HFFc6 (cell line): ENCODE results near the gene SRPK1. TPM values are rescaled to one million over a fixed set of nuclear protein-coding genes. Genes with fewer than 3 reads are reported as not detected.
A peak's percentile ranks its signal among the peaks of the same experiment; 100 is the strongest.
"Not testable (repeated sequence)": the region's sequence is repeated elsewhere in the genome, so short reads cannot be mapped to it uniquely, and the experiment has no call there.

ENCODE experiments used
- DNase-seq: peaks from one replicate; pipeline ENCODE4 v3.0.0-alpha.2; 2018
- H3K27ac Mint-ChIP-seq: 2 replicates; pipeline ENCODE4 v1.8.0; 2020; ENCODE audit warnings: mild to moderate bottlenecking, mixed read lengths
- H3K27me3 Mint-ChIP-seq: 2 replicates; pipeline ENCODE4 v1.8.0; 2021; ENCODE audit warnings: mild to moderate bottlenecking, moderate library complexity, mixed read lengths; ENCODE audit not compliant: insufficient read depth
- H3K36me3 Mint-ChIP-seq: 2 replicates; pipeline ENCODE4 v1.8.0; 2021; ENCODE audit warnings: low read depth, mixed read lengths
- H3K4me1 Mint-ChIP-seq: 2 replicates; pipeline ENCODE4 v1.8.0; 2020; ENCODE audit warnings: low read depth, mixed read lengths
- H3K4me3 Mint-ChIP-seq: 2 replicates; pipeline ENCODE4 v1.8.0; 2020; ENCODE audit warnings: mild to moderate bottlenecking, moderate library complexity, mixed read lengths
- H3K9me3 Mint-ChIP-seq: 2 replicates; pipeline ENCODE4 v1.8.0; 2020; ENCODE audit warnings: mild to moderate bottlenecking, mixed read lengths
- total RNA-seq, 6 experiments: library from RNA; stranded (reverse); fragmentation: NEBNext Ultra II Directional; extraction: Animal tissue kit (Norgen Biotek cat#: 25700); gene quantifications; 2 replicates in 1 of 6; 3 replicates in 5 of 6; pipeline ENCODE4 v1.2.3, GENCODE V29; 2021
- TF ChIP-seq, protein P1 (sequence below): fragments of 200-600 bp; sonication (generic); IDR thresholded peaks from 2 replicates; pipeline ENCODE4 v1.5.0; 2021; ENCODE audit warnings: antibody characterized with exemption, mild to moderate bottlenecking

The SRPK1 gene
- total RNA-seq, 6 experiments from 2014 or later: 45.9 to 55.2 (median 48.3) TPM

DNA sequence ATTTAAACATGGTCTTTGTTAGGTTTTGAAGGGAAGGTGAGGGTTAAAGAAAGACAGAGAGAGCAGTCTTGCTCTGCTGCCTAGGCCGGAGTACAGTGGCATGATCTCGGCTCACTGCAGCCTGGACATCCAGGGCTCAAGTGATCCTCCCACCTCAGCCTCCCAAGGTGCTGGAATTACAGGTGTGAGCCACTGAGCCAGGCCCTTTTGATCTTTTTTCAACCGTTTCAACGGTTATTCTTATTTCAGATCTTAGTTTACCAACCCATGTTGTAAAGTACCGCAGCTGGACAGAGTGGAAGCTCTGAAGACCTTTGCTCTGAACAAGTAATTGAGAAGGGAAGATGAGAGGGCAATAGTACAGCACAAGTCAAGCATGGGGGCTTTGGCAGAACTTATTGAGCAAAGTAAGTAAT lies 1.2 kb upstream of the SRPK1 start:
- DNase-seq: no peak
- Mint-ChIP-seq H3K4me1 (peaks cover 48% of the 10 kb centered on the region), H3K27ac (no peak overlapping the region), H3K9me3 (no peaks in the 10 kb centered on the region), H3K27me3 (no peaks in the 10 kb centered on the region; the same call in 1 of the 2 replicates), H3K36me3 (peaks cover 13% of the 10 kb centered on the region; the same call in 1 of the 2 replicates), H3K4me3 (peak overlapping the region; percentile 95)
- TF ChIP-seq, protein P1, sequence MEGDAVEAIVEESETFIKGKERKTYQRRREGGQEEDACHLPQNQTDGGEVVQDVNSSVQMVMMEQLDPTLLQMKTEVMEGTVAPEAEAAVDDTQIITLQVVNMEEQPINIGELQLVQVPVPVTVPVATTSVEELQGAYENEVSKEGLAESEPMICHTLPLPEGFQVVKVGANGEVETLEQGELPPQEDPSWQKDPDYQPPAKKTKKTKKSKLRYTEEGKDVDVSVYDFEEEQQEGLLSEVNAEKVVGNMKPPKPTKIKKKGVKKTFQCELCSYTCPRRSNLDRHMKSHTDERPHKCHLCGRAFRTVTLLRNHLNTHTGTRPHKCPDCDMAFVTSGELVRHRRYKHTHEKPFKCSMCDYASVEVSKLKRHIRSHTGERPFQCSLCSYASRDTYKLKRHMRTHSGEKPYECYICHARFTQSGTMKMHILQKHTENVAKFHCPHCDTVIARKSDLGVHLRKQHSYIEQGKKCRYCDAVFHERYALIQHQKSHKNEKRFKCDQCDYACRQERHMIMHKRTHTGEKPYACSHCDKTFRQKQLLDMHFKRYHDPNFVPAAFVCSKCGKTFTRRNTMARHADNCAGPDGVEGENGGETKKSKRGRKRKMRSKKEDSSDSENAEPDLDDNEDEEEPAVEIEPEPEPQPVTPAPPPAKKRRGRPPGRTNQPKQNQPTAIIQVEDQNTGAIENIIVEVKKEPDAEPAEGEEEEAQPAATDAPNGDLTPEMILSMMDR: no peak

DNA sequence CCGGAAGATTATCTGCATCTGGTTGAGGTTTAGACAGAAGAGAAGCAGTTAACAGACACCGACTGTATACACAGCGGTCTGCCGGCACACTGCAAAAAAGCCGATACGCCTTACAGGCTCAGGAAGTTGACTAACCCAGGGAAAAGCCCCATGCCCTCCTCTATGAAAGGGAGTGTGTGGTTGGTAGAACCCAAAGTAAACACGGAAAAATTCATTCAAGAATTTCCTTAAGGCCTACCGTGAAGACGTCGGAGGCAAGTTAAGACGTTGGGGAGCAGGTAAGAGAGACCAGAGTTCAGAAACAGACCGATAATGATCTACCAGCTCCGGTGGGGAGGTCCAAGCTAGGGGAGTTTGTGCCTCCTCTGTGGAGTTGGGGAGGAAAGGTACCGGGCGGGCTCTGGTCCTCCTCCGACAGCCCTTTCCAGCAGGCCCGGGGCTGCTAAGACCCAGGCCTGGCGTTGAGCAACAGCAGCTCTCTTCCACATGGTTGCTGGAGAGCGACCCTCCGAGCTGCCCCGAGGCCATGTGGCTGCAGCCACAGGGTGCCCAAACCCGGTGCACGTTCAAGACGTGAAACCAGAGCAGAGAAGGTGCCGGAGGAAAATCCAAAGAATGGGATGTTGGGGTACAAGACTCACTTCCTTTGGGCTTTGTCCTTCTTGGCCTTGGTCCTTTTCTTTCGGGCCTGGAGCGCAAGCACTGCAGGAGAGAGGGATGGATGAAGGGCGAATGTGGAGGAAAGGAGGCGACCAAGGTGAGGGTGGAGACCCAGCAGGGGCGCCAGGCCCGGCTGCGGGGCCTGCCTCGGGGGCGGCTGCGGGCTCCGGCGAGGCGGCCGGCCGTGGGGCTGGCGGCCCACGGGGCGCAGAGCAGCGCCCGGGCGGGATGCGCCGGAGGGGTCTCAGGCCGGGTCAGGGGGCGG lies 809 bp downstream of the SRPK1 start:
- Mint-ChIP-seq H3K27ac (peak overlapping the region; percentile 91), H3K36me3 (peaks cover 13% of the 10 kb centered on the region; the same call in 1 of the 2 replicates), H3K9me3 (no peaks in the 10 kb centered on the region), H3K4me1 (peaks cover 53% of the 10 kb centered on the region), H3K27me3 (no peaks in the 10 kb centered on the region; the same call in 1 of the 2 replicates), H3K4me3 (peak overlapping the region; percentile 99)
- DNase-seq: peak; percentile 49
- TF ChIP-seq, protein P1: no peak

DNA sequence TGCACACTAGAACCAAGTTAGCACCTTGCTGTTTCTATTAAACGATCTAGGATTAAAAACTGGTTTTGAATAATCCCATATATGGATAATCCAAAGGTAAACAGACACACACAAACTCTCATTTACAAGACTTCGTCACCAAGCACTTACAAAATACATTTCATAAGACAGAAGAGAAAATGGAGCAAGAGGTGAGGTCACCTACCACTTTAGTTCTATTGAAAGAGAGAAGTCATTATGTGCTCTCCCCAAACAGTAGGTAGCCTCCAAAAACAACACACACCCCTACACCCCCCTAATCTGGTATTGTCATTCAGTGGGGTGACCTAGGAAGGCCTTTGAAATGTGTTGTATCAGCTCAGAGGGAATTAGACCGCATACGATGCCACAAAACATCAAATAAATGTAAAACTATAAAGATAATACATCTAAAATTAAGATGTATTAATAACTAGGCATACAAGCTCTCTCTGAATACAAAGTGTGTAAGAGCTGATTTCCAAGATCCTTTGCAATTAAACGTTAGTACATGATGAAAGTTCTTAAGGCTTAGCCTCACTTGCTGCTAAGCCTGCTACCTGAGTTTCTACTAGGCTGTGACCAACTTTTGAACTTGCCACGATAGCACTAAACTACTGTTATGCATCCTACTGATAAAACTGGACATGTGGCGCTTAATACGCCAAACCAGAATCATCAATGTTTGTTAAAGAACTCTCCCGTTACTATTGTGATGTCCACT lies 1.6 kb downstream of the SRPK1 start:
- DNase-seq: no peak
- TF ChIP-seq, protein P1: no peak
- peak overlapping the region; percentile 99 for H3K4me3 Mint-ChIP-seq
- no peaks in the 10 kb centered on the region for H3K9me3 Mint-ChIP-seq
- no peaks in the 10 kb centered on the region; the same call in 1 of the 2 replicates for H3K27me3 Mint-ChIP-seq
- H3K27ac Mint-ChIP-seq: peak overlapping the region; percentile 91
- peaks cover 13% of the 10 kb centered on the region; the same call in 1 of the 2 replicates for H3K36me3 Mint-ChIP-seq
- H3K4me1 Mint-ChIP-seq: peaks cover 53% of the 10 kb centered on the region

DNA sequence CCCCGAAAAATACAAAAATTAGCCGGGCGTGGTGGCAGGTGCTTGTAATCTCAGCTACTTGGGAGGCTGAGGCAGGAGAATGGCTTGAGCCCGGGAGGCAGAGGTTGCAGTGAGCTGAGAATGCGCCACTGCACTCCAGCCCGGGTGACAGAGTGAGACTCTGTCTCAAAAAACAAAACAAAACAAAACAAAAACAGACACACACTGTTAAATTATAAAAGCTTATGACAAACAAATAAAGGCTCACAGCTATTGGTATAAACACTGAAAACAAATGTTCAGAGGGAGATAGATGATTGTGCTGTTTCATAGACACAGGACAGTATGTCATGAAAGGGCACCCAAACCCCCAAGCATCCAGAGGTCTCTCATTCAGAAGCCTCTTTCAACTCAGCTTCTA lies 4.0 kb downstream of the SRPK1 start:
- not testable (repeated sequence) for H3K27me3 Mint-ChIP-seq, DNase-seq, H3K27ac Mint-ChIP-seq, H3K4me3 Mint-ChIP-seq, H3K9me3 Mint-ChIP-seq
- Mint-ChIP-seq H3K4me1 (peaks cover 57% of the 10 kb centered on the region), H3K36me3 (peaks cover 28% of the 10 kb centered on the region)

DNA sequence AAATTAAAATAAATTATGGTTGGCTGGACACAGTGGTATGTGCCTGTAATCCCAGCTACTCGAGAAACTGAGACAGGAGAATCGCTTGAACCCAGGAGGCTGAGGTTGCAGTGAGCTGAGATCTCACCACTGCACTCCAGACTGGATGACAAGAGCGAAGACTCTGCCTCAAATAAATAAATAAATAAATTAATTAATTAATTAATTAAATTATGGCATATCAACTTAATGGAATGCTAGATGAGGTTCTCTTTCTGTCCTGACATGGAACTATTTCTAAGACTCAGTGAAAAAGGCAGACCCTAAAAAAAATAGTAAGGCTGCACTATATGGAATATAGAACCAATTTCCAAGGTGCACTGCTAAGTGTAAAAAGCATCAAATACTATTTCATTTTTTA lies 4.8 kb downstream of the SRPK1 start:
- peaks cover 51% of the 10 kb centered on the region for H3K4me1 Mint-ChIP-seq
- peaks cover 34% of the 10 kb centered on the region for H3K36me3 Mint-ChIP-seq
- no peaks in the 10 kb centered on the region; the same call in 1 of the 2 replicates for H3K27me3 Mint-ChIP-seq
- TF ChIP-seq, protein P1: no peak
- no peak overlapping the region for H3K4me3 Mint-ChIP-seq
- H3K27ac Mint-ChIP-seq: no peak overlapping the region
- H3K9me3 Mint-ChIP-seq: peaks cover 4% of the 10 kb centered on the region; the same call in 1 of the 2 replicates
- DNase-seq: no peak
